NCI-H446 (cell line): Measurements from ENCODE around the gene SNX27.
A peak's percentile ranks its signal among the peaks of the same experiment; 100 is the strongest.

Source experiments
- DNase-seq, 2 experiments: peaks; one replicate each; lab custom pipeline; 2025; lab: John Stamatoyannopoulos, UW

The SNX27 gene

GRCh38 chr1:151705146-151705545, 93.3 kb downstream of the SNX27 start:
- DNase-seq, result no peak

GRCh38 chr1:151705753-151706463, 94.1 kb downstream of the SNX27 start:
- DNase-seq, result no peak

GRCh38 chr1:151706464-151707415, 94.9 kb downstream of the SNX27 start:
- DNase-seq, result no peak

GRCh38 chr1:151707541-151708065, 95.8 kb downstream of the SNX27 start:
- no peak for DNase-seq

- no peak for DNase-seq
Observed at GRCh38 chr1:151708891-151709290, 97.0 kb downstream of the SNX27 start.

GRCh38 chr1:151710187-151710840, 98.5 kb downstream of the SNX27 start:
- DNase-seq, result peak; percentile 31 to 36

- DNase-seq, result no peak
Observed at GRCh38 chr1:151711044-151711800, 99.4 kb downstream of the SNX27 start.

GRCh38 chr1:151711951-151712350, 100.1 kb downstream of the SNX27 start:
- DNase-seq, result no peak

GRCh38 chr1:151713044-151713443, 101.2 kb downstream of the SNX27 start:
- no peak for DNase-seq

- no peak for DNase-seq
Observed at GRCh38 chr1:151713874-151714273, 102.0 kb downstream of the SNX27 start.

GRCh38 chr1:151714820-151715725, 103.2 kb downstream of the SNX27 start:
- no peak for DNase-seq

- peak; percentile 54 to 81 for DNase-seq
Observed at GRCh38 chr1:151715726-151716404, 104.0 kb downstream of the SNX27 start.

GRCh38 chr1:151716405-151716762, 104.5 kb downstream of the SNX27 start:
- no peak for DNase-seq

GRCh38 chr1:151716771-151717631, 105.2 kb downstream of the SNX27 start, which contains the start of gene CELF3:
Gene CELF3 (minus strand): TSS chr1:151716803. CDS start chr1:151716020, 783 bp downstream.
- DNase-seq, result peak; percentile 97 to 98

- DNase-seq, result no peak
Observed at GRCh38 chr1:151718011-151718431, 106.2 kb downstream of the SNX27 start.

- DNase-seq, result no peak
Observed at GRCh38 chr1:151718666-151719065, 106.8 kb downstream of the SNX27 start.

GRCh38 chr1:151720125-151720524, 108.3 kb downstream of the SNX27 start:
- DNase-seq, result no peak

GRCh38 chr1:151720554-151720953, 108.7 kb downstream of the SNX27 start:
- no peak for DNase-seq
